ENCODE data around the gene WDR89.
"Not testable (repeated sequence)": the region's sequence is repeated elsewhere in the genome, so short reads cannot be mapped to it uniquely, and the experiment has no call there.

Gene WDR89

GRCh38 chr14:63663428-63664341 lies 22.0 kb upstream of the WDR89 start:
- no peaks in the 10 kb centered on the region for H3K4me1 Mint-ChIP-seq (ENCODE audit: low read depth)
- peaks cover 5% of the 10 kb centered on the region for H3K36me3 Mint-ChIP-seq (ENCODE audit: low read depth)
- DNase-seq: no peak
- H3K27ac Mint-ChIP-seq: no peak overlapping the region
- no peak overlapping the region for H3K4me3 Mint-ChIP-seq
- H3K9me3 Mint-ChIP-seq: no peaks in the 10 kb centered on the region
- H3K27me3 Mint-ChIP-seq: no peaks in the 10 kb centered on the region

GRCh38 chr14:63662776-63663175 lies 21.1 kb upstream of the WDR89 start:
- Mint-ChIP-seq H3K27ac (no peak overlapping the region), H3K4me3 (no peak overlapping the region), H3K4me1 (ENCODE audit: low read depth) (no peaks in the 10 kb centered on the region), H3K9me3 (no peaks in the 10 kb centered on the region), H3K27me3 (no peaks in the 10 kb centered on the region), H3K36me3 (ENCODE audit: low read depth) (peaks cover 5% of the 10 kb centered on the region)
- DNase-seq: no peak

GRCh38 chr14:63661881-63662280 lies 20.2 kb upstream of the WDR89 start:
- not testable (repeated sequence) for DNase-seq; H3K27me3 Mint-ChIP-seq; H3K36me3 Mint-ChIP-seq (ENCODE audit: low read depth); H3K9me3 Mint-ChIP-seq; H3K4me1 Mint-ChIP-seq (ENCODE audit: low read depth); H3K27ac Mint-ChIP-seq; H3K4me3 Mint-ChIP-seq

GRCh38 chr14:63659726-63660125 lies 18.1 kb upstream of the WDR89 start:
- Mint-ChIP-seq H3K27me3 (no peaks in the 10 kb centered on the region), H3K4me3 (no peak overlapping the region), H3K36me3 (ENCODE audit: low read depth) (peaks cover 7% of the 10 kb centered on the region), H3K4me1 (ENCODE audit: low read depth) (no peaks in the 10 kb centered on the region), H3K27ac (no peak overlapping the region), H3K9me3 (no peaks in the 10 kb centered on the region)
- DNase-seq: no peak

- Mint-ChIP-seq H3K4me3 (no peak overlapping the region), H3K9me3 (no peaks in the 10 kb centered on the region), H3K36me3 (ENCODE audit: low read depth) (peaks cover 15% of the 10 kb centered on the region), H3K27me3 (no peaks in the 10 kb centered on the region), H3K4me1 (ENCODE audit: low read depth) (peaks cover 16% of the 10 kb centered on the region), H3K27ac (no peak overlapping the region)
- no peak for DNase-seq
Observed at GRCh38 chr14:63656194-63656593, 14.5 kb upstream of the WDR89 start.

- H3K4me3 Mint-ChIP-seq: no peak overlapping the region
- DNase-seq: no peak
- peaks cover 15% of the 10 kb centered on the region for H3K36me3 Mint-ChIP-seq (ENCODE audit: low read depth)
- H3K9me3 Mint-ChIP-seq: no peaks in the 10 kb centered on the region
- H3K27me3 Mint-ChIP-seq: no peaks in the 10 kb centered on the region
- H3K4me1 Mint-ChIP-seq (ENCODE audit: low read depth): peaks cover 27% of the 10 kb centered on the region
- H3K27ac Mint-ChIP-seq: no peak overlapping the region
Observed at GRCh38 chr14:63654936-63655335, 13.3 kb upstream of the WDR89 start.

GRCh38 chr14:63654346-63654745 lies 12.7 kb upstream of the WDR89 start:
- Mint-ChIP-seq H3K4me3 (no peak overlapping the region), H3K9me3 (no peaks in the 10 kb centered on the region), H3K27ac (no peak overlapping the region), H3K36me3 (ENCODE audit: low read depth) (peaks cover 10% of the 10 kb centered on the region), H3K27me3 (no peaks in the 10 kb centered on the region), H3K4me1 (ENCODE audit: low read depth) (peaks cover 31% of the 10 kb centered on the region)
- DNase-seq: no peak

GRCh38 chr14:63652406-63652805 lies 10.7 kb upstream of the WDR89 start:
- DNase-seq: no peak
- Mint-ChIP-seq H3K4me1 (ENCODE audit: low read depth) (peaks cover 44% of the 10 kb centered on the region), H3K27me3 (no peaks in the 10 kb centered on the region), H3K27ac (peak overlapping the region; percentile 76), H3K36me3 (ENCODE audit: low read depth) (peaks cover 18% of the 10 kb centered on the region), H3K9me3 (no peaks in the 10 kb centered on the region), H3K4me3 (no peak overlapping the region)

GRCh38 chr14:63650256-63650952 lies 8.7 kb upstream of the WDR89 start:
- no peaks in the 10 kb centered on the region for H3K27me3 Mint-ChIP-seq
- H3K9me3 Mint-ChIP-seq: no peaks in the 10 kb centered on the region
- peaks cover 50% of the 10 kb centered on the region for H3K4me1 Mint-ChIP-seq (ENCODE audit: low read depth)
- peaks cover 20% of the 10 kb centered on the region for H3K36me3 Mint-ChIP-seq (ENCODE audit: low read depth)
- peak overlapping the region; percentile 93 for H3K27ac Mint-ChIP-seq
- peak; percentile 41 for DNase-seq
- peak overlapping the region; percentile 28 for H3K4me3 Mint-ChIP-seq

GRCh38 chr14:63647696-63648410 lies 6.2 kb upstream of the WDR89 start:
- no peak for DNase-seq
- Mint-ChIP-seq H3K27ac (peak overlapping the region; percentile 38), H3K4me3 (no peak overlapping the region), H3K36me3 (ENCODE audit: low read depth) (peaks cover 15% of the 10 kb centered on the region), H3K27me3 (no peaks in the 10 kb centered on the region), H3K9me3 (no peaks in the 10 kb centered on the region), H3K4me1 (ENCODE audit: low read depth) (peaks cover 53% of the 10 kb centered on the region)

- no peak for DNase-seq
- Mint-ChIP-seq H3K27me3 (no peaks in the 10 kb centered on the region), H3K4me1 (ENCODE audit: low read depth) (peaks cover 35% of the 10 kb centered on the region), H3K36me3 (ENCODE audit: low read depth) (peaks cover 23% of the 10 kb centered on the region), H3K27ac (peak overlapping the region; percentile 72), H3K4me3 (no peak overlapping the region), H3K9me3 (no peaks in the 10 kb centered on the region)
Observed at GRCh38 chr14:63644741-63645140, 3.1 kb upstream of the WDR89 start.

GRCh38 chr14:63642656-63643382 lies 1.1 kb upstream of the WDR89 start:
- DNase-seq: no peak
- peak overlapping the region; percentile 95 for H3K4me3 Mint-ChIP-seq
- peaks cover 39% of the 10 kb centered on the region for H3K4me1 Mint-ChIP-seq (ENCODE audit: low read depth)
- peak overlapping the region; percentile 96 for H3K27ac Mint-ChIP-seq
- peaks cover 34% of the 10 kb centered on the region for H3K36me3 Mint-ChIP-seq (ENCODE audit: low read depth)
- H3K27me3 Mint-ChIP-seq: no peaks in the 10 kb centered on the region
- H3K9me3 Mint-ChIP-seq: no peaks in the 10 kb centered on the region

GRCh38 chr14:63642229-63642611 lies 549 bp upstream of the WDR89 start:
- DNase-seq: no peak
- peaks cover 38% of the 10 kb centered on the region for H3K36me3 Mint-ChIP-seq (ENCODE audit: low read depth)
- H3K9me3 Mint-ChIP-seq: no peaks in the 10 kb centered on the region
- peak overlapping the region; percentile 96 for H3K27ac Mint-ChIP-seq
- H3K4me1 Mint-ChIP-seq (ENCODE audit: low read depth): peaks cover 37% of the 10 kb centered on the region
- H3K27me3 Mint-ChIP-seq: no peaks in the 10 kb centered on the region
- peak overlapping the region; percentile 95 for H3K4me3 Mint-ChIP-seq

- Mint-ChIP-seq H3K36me3 (ENCODE audit: low read depth) (peaks cover 65% of the 10 kb centered on the region), H3K27ac (peak overlapping the region; percentile 71), H3K9me3 (peaks cover 23% of the 10 kb centered on the region), H3K27me3 (no peaks in the 10 kb centered on the region), H3K4me1 (ENCODE audit: low read depth) (peaks cover 59% of the 10 kb centered on the region), H3K4me3 (peak overlapping the region; percentile 95)
- DNase-seq: no peak
Observed at GRCh38 chr14:63638493-63638892, 3.2 kb downstream of the WDR89 start.
